GM13977 (cell line): Measurements from ENCODE around the gene FARS2.
"Not testable (repeated sequence)": the region's sequence is repeated elsewhere in the genome, so short reads cannot be mapped to it uniquely, and the experiment has no call there.

ENCODE experiments used
- DNase-seq: peaks from one replicate; pipeline ENCODE4 v3.0.0; 2012; ENCODE audit warnings: low spot score
- CTCF ChIP-seq: IDR thresholded peaks from 2 replicates; pipeline ENCODE4 v1.5.1; 2012; ENCODE audit warnings: mild to moderate bottlenecking, control low read depth; ENCODE audit not compliant: insufficient read depth; ENCODE audit errors: extremely low read depth, missing control alignments
- in situ Hi-C: fragments of 300-500 bp; cut with MboI; formaldehyde crosslinking; loops from one replicate; pipeline ENCODE4 v1.12.0; 2022; ENCODE audit warnings: low sequenced_read_pairs, low pct_unique_long_range_greater_than_20kb, mixed read lengths, inconsistent platforms; ENCODE audit not compliant: unreplicated experiment

The FARS2 gene

GRCh38 chr6:5783584-5784089, 522.3 kb downstream of the FARS2 start:
- no peak for TF ChIP-seq CTCF
- in situ Hi-C loops, result no loop called here
- no peak for DNase-seq

GRCh38 chr6:5785249-5785648, 523.9 kb downstream of the FARS2 start:
- TF ChIP-seq CTCF, result no peak
- DNase-seq, result no peak
- in situ Hi-C loops, result no loop called here

- no peak for DNase-seq
- TF ChIP-seq CTCF, result no peak
- in situ Hi-C loops, result no loop called here
Observed at GRCh38 chr6:5786321-5786968, 525.1 kb downstream of the FARS2 start.

- DNase-seq, result no peak
- TF ChIP-seq CTCF, result no peak
- in situ Hi-C loops, result no loop called here
Observed at GRCh38 chr6:5786969-5787720, 525.8 kb downstream of the FARS2 start.

- in situ Hi-C loops, result not testable (repeated sequence)
Observed at GRCh38 chr6:5789426-5789825, 528.1 kb downstream of the FARS2 start.

GRCh38 chr6:5796555-5796954, 535.2 kb downstream of the FARS2 start:
- DNase-seq, in situ Hi-C loops: not testable (repeated sequence)

More at GRCh38 chr6:5789426-5789825, 528.1 kb downstream of the FARS2 start:
- not testable (repeated sequence) for DNase-seq

GRCh38 chr6:5806406-5806805, 545.1 kb downstream of the FARS2 start:
- in situ Hi-C loops, result not testable (repeated sequence)

GRCh38 chr6:5809450-5809849, 548.1 kb downstream of the FARS2 start:
- in situ Hi-C loops, result no loop called here
- DNase-seq, result no peak
- no peak for TF ChIP-seq CTCF

More at GRCh38 chr6:5806406-5806805, 545.1 kb downstream of the FARS2 start:
- DNase-seq, result not testable (repeated sequence)
